BLaER1 treated with 17β-estradiol and CSF1 and Interleukin-3, amounts not matched to agents 10 nM and 100 nM (cell line): ENCODE results near the gene A1CF.
"Not testable (repeated sequence)": the region's sequence is repeated elsewhere in the genome, so short reads cannot be mapped to it uniquely, and the experiment has no call there.

Experiments
- H3K27ac ChIP-seq, 11 experiments: shearing (Covaris generic); formaldehyde crosslinking; 2 replicates each; pipeline ENCODE4 v1.8.1; 2022
- H3K27me3 ChIP-seq, 11 experiments: shearing (Covaris generic); formaldehyde crosslinking; 2 replicates each; pipeline ENCODE4 v1.8.1; 2022
- H3K36me3 ChIP-seq, 11 experiments: shearing (Covaris generic); formaldehyde crosslinking; 2 replicates each; pipeline ENCODE4 v1.8.1; 2022
- H3K4me1 ChIP-seq, 10 experiments: shearing (Covaris generic); formaldehyde crosslinking; 2 replicates each; pipeline ENCODE4 v1.8.1; 2022
- H3K4me2 ChIP-seq, 11 experiments: shearing (Covaris generic); formaldehyde crosslinking; 2 replicates each; pipeline ENCODE4 v1.8.1; 2022
- H3K4me3 ChIP-seq, 10 experiments: shearing (Covaris generic); formaldehyde crosslinking; 2 replicates each; pipeline ENCODE4 v1.8.1; 2022
- H3K9ac ChIP-seq, 11 experiments: shearing (Covaris generic); formaldehyde crosslinking; 2 replicates each; pipeline ENCODE4 v1.8.1; 2022
- H3K9me3 ChIP-seq, 11 experiments: shearing (Covaris generic); formaldehyde crosslinking; replicated peaks in 1 of 11; 2 replicates each; pipeline ENCODE4 v1.8.1; 2022
- H4K20me1 ChIP-seq, 11 experiments: shearing (Covaris generic); formaldehyde crosslinking; 2 replicates each; pipeline ENCODE4 v1.8.1; 2022
- Cebpa-rat ChIP-seq, 11 experiments: shearing (Covaris generic); IDR thresholded peaks; 2 replicates each; pipeline ENCODE4 v1.8.1; 2022

A1CF gene

DNA sequence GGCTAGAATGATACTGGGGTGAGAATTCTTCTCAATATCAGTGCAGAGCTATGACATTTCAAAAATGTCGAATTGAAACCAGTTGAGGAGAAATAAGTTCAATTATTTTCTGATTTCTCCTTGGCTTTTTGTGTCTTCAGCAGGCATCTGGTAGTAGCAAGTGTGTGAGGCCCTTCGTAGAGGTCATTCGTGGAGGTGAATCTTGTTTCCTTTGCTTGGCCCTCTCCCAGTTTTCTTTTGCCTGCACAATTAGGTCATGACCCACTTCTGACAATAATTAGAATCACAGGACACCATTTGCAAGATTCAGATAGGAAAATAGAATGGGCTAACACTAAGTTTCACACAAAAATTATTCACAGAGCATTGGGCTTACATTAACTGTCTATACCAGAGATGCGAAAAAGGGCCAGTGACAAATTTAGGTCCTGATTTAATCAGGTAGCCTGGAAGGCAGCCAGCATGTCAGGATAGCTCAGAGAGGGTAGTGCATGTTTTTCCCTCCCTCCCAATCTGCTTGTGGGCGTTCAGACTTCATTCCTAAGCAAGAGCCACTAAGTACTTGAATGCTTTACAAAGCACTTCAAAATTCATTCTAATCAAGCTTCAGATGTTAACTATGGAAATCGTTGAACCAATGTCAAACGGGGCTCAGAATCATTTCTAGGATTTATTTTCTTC lies 24.0 kb upstream of the A1CF start:
- Histone ChIP-seq H3K4me2 (no peak overlapping the region), H3K36me3 (no peaks in the 10 kb centered on the region), H4K20me1 (no peaks in the 10 kb centered on the region), H3K9me3 (no peaks in the 10 kb centered on the region), H3K9ac (no peak overlapping the region), H3K4me1 (no peaks in the 10 kb centered on the region), H3K27me3 (no peaks in the 10 kb centered on the region), H3K27ac (no peak overlapping the region), H3K4me3 (no peak overlapping the region)
- TF ChIP-seq Cebpa-rat (IDR thresholded peaks at IDR 0.05) = no peak

DNA sequence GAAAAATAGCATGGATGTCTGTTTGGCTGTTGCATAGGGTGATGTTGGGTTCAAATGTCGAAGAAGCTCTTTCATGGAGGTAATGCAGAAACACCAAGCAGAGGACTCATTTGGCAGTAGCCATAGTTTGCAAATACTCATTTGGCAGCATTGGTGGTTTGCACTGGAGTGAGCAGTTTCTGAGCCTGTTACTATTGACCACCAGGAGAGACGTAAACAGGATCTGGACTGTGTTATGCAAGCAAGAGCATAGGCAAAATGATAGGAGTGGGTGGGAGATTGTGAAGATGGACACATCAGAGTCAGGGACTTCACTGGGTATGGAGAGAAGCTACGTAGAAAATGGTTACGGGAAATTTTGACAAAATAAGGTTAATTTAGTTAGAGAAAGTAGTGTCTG lies 22.9 kb upstream of the A1CF start:
- no peak for TF ChIP-seq Cebpa-rat (IDR thresholded peaks at IDR 0.05)
- Histone ChIP-seq H3K4me1 (no peaks in the 10 kb centered on the region), H3K27me3 (no peaks in the 10 kb centered on the region), H3K36me3 (no peaks in the 10 kb centered on the region), H3K27ac (no peak overlapping the region), H3K4me3 (no peak overlapping the region), H3K4me2 (no peak overlapping the region), H4K20me1 (no peaks in the 10 kb centered on the region), H3K9ac (no peak overlapping the region), H3K9me3 (no peaks in the 10 kb centered on the region)

DNA sequence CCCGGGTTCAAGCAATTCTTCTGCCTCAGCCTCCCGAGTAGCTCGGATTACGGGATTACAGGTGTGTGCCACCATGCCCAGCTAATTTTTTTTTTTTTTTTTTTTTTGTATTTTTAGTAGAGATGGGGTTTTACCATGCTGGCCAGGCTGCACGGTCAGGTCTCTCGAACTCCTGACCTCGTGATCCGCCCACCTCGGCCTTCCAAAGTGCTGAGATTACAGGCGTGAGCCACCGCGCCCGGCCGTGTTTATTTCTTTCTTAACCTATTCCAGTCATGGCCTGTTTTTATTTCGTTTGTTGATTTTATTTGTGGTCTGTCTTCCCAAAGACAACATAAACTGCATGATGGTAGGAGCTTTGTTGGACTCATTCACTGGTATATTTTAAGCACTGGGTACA lies 20.4 kb upstream of the A1CF start:
- H3K4me1 ChIP-seq, H3K4me2 ChIP-seq, H3K27me3 ChIP-seq, H4K20me1 ChIP-seq, H3K9ac ChIP-seq, H3K9me3 ChIP-seq, H3K4me3 ChIP-seq, H3K36me3 ChIP-seq, H3K27ac ChIP-seq: not testable (repeated sequence)

DNA sequence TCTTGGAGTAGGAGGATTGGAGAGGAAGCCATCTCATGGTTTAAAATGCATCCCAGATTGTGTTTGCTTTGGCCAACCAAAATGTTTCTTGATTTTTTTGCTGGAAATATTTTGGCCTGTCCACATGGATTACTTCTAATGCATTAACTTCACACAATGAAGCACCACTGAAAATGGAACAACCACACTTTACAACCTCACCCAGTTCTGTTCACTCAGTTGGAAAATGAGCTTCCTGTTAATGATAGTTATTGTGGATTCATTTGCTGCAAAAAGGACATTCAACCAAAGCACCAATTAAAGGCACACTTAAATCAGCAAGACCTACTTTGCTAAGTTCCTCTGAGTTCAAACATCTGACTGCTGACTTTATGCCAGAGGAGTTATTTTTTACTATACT lies 11.3 kb upstream of the A1CF start:
- Histone ChIP-seq H3K9me3 (no peaks in the 10 kb centered on the region), H3K4me1 (peaks cover 0 to 6% (median 0%) of the 10 kb centered on the region in 10 experiments; a peak in 4 of 20 replicates), H3K9ac (no peak overlapping the region), H3K27ac (no peak overlapping the region), H3K27me3 (no peaks in the 10 kb centered on the region), H4K20me1 (no peaks in the 10 kb centered on the region), H3K4me2 (0 out of 22 replicates have a peak overlapping the region, but pooled peaks of 1 of the 11 experiments have one; percentile 17), H3K4me3 (no peak overlapping the region), H3K36me3 (no peaks in the 10 kb centered on the region)
- no peak for TF ChIP-seq Cebpa-rat (IDR thresholded peaks at IDR 0.05)

DNA sequence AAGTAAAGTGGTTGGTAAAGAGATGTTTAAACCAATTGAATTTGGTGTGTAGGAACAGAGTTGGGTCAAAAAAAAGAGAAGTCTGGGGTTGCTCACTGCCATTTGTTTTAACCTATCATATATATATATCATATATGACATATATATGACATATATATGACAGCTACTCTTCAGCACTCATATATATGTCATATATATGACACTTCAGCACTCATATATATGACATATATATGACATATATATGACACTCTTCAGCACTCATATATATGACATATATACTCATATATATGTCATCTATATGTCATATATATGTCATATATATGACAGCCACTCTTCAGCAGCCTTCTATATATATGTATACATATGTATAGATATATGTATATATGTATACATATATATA lies 8.9 kb upstream of the A1CF start:
- Histone ChIP-seq H3K4me1 (peaks cover 0 to 6% (median 0%) of the 10 kb centered on the region in 10 experiments; a peak in 4 of 20 replicates), H3K9ac (no peak overlapping the region), H3K4me3 (no peak overlapping the region), H4K20me1 (no peaks in the 10 kb centered on the region), H3K36me3 (no peaks in the 10 kb centered on the region), H3K27me3 (no peaks in the 10 kb centered on the region), H3K4me2 (no peak overlapping the region), H3K9me3 (no peaks in the 10 kb centered on the region), H3K27ac (no peak overlapping the region)
- no peak for TF ChIP-seq Cebpa-rat (IDR thresholded peaks at IDR 0.05)

DNA sequence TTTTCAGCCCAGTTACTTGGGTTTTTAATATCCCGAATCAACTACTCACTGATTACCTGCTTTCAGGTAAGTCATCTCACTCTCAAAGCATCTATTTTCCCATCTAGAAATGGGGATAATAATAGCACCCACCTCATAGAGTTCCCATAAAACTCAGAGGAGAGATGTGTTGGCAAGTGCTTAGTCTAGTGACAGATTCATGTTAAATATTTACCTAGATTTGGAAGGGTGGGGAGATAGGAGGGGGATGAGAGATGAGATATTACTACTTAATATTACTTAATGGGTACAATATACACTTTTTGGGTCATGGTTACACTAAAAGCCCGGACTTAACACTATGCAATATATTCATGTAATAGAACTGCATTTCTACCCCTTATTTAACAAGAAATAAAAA lies 7.0 kb upstream of the A1CF start:
- no peak overlapping the region for H3K4me3 ChIP-seq
- no peaks in the 10 kb centered on the region for H3K36me3 ChIP-seq
- H3K4me2 ChIP-seq = no peak overlapping the region
- H3K27ac ChIP-seq = no peak overlapping the region
- H3K4me1 ChIP-seq = peaks cover 0 to 6% (median 0%) of the 10 kb centered on the region in 10 experiments; a peak in 4 of 20 replicates
- no peaks in the 10 kb centered on the region for H3K9me3 ChIP-seq
- H3K27me3 ChIP-seq = no peaks in the 10 kb centered on the region
- no peak overlapping the region for H3K9ac ChIP-seq
- no peak for TF ChIP-seq Cebpa-rat (IDR thresholded peaks at IDR 0.05)
- no peaks in the 10 kb centered on the region for H4K20me1 ChIP-seq

DNA sequence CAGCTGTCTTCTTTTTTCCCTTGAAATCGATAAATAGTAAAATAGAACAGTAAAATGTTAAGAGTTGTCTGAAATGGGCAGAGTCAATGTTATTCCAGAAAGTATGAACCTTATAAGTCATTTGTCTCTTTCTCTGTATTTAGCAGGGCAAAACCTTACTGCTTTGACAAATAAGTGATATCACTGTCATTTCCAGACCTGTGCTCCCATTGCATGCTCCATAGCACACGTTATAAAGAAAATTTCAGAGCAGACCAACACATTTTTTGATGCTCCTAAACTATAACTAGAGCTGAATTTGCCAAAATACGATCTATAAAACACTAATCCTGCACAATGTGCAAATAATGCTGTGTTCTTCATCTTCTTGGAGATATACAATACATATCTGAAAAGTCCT lies 1.1 kb downstream of the A1CF start:
- no peak overlapping the region for H3K4me2 ChIP-seq
- no peak for TF ChIP-seq Cebpa-rat (IDR thresholded peaks at IDR 0.05)
- peaks cover 0 to 4% (median 0%) of the 10 kb centered on the region in 10 experiments; a peak in 2 of 20 replicates for H3K4me1 ChIP-seq
- H3K36me3 ChIP-seq = no peaks in the 10 kb centered on the region
- H3K9me3 ChIP-seq = 0 out of 22 replicates have a peak, but pooled peaks cover 0 to 5% (median 0%) of the 10 kb centered on the region in 11 experiments
- no peak overlapping the region for H3K27ac ChIP-seq
- H4K20me1 ChIP-seq = no peaks in the 10 kb centered on the region
- H3K4me3 ChIP-seq = no peak overlapping the region
- H3K9ac ChIP-seq = no peak overlapping the region
- no peaks in the 10 kb centered on the region for H3K27me3 ChIP-seq

DNA sequence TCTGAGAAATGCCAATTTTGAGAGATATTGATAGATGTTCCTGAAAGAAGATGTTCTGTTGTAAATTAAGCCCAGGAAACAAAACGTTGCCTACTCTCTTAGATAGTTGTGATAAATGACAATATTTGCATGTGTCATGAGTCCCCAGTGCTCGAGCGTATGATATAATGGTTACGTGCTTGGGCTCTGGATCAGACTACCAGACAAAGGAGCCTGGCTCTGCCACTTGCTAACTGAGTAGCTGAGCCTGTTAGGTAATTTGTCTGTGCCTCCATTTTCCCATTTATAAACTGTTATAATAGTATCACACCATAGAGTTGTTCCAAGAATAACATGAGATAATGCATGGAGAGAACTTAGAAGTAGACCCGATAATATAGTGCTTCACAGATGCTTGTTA lies 1.8 kb downstream of the A1CF start:
- no peaks in the 10 kb centered on the region for H3K27me3 ChIP-seq
- TF ChIP-seq Cebpa-rat (IDR thresholded peaks at IDR 0.05) = no peak
- no peaks in the 10 kb centered on the region for H3K36me3 ChIP-seq
- peaks cover 0 to 7% (median 0%) of the 10 kb centered on the region in 10 experiments; a peak in 2 of 20 replicates for H3K4me1 ChIP-seq
- no peak overlapping the region for H3K4me3 ChIP-seq
- no peaks in the 10 kb centered on the region for H4K20me1 ChIP-seq
- H3K9ac ChIP-seq = no peak overlapping the region
- 0 out of 22 replicates have a peak, but pooled peaks cover 0 to 5% (median 0%) of the 10 kb centered on the region in 11 experiments for H3K9me3 ChIP-seq
- no peak overlapping the region for H3K27ac ChIP-seq
- no peak overlapping the region for H3K4me2 ChIP-seq

DNA sequence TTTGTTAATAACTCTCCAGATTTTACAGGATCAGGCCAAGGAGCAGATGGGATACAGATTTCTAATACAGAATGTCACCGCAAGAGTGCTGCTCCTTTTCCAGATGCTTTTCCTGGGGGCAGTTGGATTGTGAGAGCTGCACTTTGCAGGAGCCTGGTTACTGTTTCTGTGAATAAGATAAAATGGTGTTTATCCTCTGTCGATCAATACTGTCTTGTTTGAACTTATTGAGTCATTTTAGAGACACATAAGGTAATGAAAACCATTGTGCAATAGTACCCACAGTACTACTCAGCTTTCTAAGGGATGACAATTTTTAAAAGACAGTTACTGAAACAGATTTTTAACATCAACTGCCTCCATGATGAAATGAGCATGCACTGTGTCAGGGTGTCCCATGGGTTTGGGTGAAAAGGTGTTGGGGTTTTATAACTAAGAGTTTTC lies 2.9 kb downstream of the A1CF start:
- H3K27me3 ChIP-seq = no peaks in the 10 kb centered on the region
- peaks cover 0 to 7% (median 0%) of the 10 kb centered on the region in 10 experiments; a peak in 2 of 20 replicates for H3K4me1 ChIP-seq
- no peaks in the 10 kb centered on the region for H3K36me3 ChIP-seq
- H3K27ac ChIP-seq = no peak overlapping the region
- H3K4me3 ChIP-seq = no peak overlapping the region
- no peak overlapping the region for H3K4me2 ChIP-seq
- peak in 1 of 11 experiments; percentile 44; a peak in 1 of 22 replicates for TF ChIP-seq Cebpa-rat (IDR thresholded peaks at IDR 0.05)
- 0 out of 22 replicates have a peak, but pooled peaks cover 0 to 5% (median 0%) of the 10 kb centered on the region in 11 experiments for H3K9me3 ChIP-seq
- no peak overlapping the region for H3K9ac ChIP-seq
- H4K20me1 ChIP-seq = no peaks in the 10 kb centered on the region

DNA sequence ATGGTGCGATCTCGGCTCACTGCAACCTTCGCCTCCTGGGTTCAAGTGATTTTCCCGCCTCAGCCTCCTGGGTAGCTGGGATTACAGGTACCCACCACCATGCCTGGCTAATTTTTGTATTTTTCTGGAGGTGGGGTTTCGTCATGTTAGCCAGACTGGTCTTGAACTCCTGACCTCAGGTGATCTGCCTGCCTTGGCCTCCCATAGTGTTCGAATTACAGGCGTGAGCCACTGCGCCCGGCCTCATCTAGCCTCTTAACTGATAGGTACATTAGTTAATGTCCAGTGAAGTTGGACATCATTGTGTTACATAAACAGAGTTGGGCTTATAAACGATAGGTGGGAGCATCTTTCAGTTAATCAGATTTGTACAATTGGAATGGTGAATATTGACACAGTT lies 4.4 kb downstream of the A1CF start:
- H4K20me1 ChIP-seq, H3K4me3 ChIP-seq, H3K4me1 ChIP-seq, H3K9ac ChIP-seq, H3K27ac ChIP-seq, H3K4me2 ChIP-seq, H3K9me3 ChIP-seq, H3K36me3 ChIP-seq, H3K27me3 ChIP-seq: not testable (repeated sequence)
